PC-3 (cell line): ENCODE results near the gene KLHL6.

ENCODE experiments used
- EZH2 ChIP-seq: fragments of 300-600 bp; sonication (generic); IDR thresholded peaks from one replicate; pipeline ENCODE4 v1.6.1; 2017; ENCODE audit warnings: antibody characterized with exemption, mild to moderate bottlenecking, low read length; ENCODE audit not compliant: unreplicated experiment
- TF ChIP-seq, protein P1 (sequence below): fragments of 300-600 bp; sonication (generic); conservative IDR thresholded peaks from 2 replicates; pipeline ENCODE4 v1.5.1; 2017; ENCODE audit warnings: antibody characterized with exemption, low read depth, mild to moderate bottlenecking, low read length

DNA sequence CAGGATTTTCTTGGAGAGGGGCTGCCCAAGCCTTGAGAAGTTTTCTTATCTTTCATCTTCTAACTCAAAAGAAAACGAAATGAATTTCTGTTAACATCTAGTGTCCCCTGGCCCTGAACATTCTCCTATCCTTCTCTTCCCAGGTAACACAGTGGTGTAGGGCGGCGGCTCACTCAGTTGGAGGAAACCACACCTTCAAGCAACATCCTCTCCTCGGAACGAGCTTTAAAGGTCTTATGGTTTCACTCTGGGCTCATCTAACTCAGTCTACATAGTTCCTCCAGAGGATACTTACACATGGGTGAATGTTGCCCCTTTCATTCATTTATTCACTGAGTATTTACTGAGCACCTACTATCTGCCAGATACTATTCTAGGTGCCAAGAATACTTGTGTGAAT, 31.0 kb upstream of the KLHL6 start:
- TF ChIP-seq, protein P1, sequence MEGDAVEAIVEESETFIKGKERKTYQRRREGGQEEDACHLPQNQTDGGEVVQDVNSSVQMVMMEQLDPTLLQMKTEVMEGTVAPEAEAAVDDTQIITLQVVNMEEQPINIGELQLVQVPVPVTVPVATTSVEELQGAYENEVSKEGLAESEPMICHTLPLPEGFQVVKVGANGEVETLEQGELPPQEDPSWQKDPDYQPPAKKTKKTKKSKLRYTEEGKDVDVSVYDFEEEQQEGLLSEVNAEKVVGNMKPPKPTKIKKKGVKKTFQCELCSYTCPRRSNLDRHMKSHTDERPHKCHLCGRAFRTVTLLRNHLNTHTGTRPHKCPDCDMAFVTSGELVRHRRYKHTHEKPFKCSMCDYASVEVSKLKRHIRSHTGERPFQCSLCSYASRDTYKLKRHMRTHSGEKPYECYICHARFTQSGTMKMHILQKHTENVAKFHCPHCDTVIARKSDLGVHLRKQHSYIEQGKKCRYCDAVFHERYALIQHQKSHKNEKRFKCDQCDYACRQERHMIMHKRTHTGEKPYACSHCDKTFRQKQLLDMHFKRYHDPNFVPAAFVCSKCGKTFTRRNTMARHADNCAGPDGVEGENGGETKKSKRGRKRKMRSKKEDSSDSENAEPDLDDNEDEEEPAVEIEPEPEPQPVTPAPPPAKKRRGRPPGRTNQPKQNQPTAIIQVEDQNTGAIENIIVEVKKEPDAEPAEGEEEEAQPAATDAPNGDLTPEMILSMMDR = no peak
- no peak for TF ChIP-seq EZH2
